ENCODE results near the gene GNB1.
"Not testable (repeated sequence)": the region's sequence is repeated elsewhere in the genome, so short reads cannot be mapped to it uniquely, and the experiment has no call there.

GRCh38 chr1:1746566-1746909 is 144.3 kb downstream of the GNB1 start:
- TF ChIP-seq CTCF (IDR thresholded peaks at IDR 0.05; ENCODE audit: low read length); EZH2 (IDR thresholded peaks at IDR 0.05; ENCODE audit: borderline replicate concordance, low read length): not testable (repeated sequence)
